RWPE2 (cell line): ENCODE results near the gene DIAPH2.
"Not testable (repeated sequence)": the region's sequence is repeated elsewhere in the genome, so short reads cannot be mapped to it uniquely, and the experiment has no call there.

Source experiments
- ATAC-seq: fragments of 200-7000 bp; cut with Tn5 transposase; 3 replicates; pipeline ENCODE4 v1.9.1; 2021; ENCODE audit warnings: low read depth
- DNase-seq: peaks from one replicate; pipeline ENCODE4 v3.0.0-alpha.2; 2020; ENCODE audit warnings: low spot score
- H3K27ac ChIP-seq: fragments of 450-650 bp; 2 replicates; pipeline ENCODE4 v1.5.1; 2017; ENCODE audit warnings: mild to moderate bottlenecking; ENCODE audit not compliant: poor library complexity, severe bottlenecking
- H3K27me3 ChIP-seq: fragments of 250-450 bp; sonication (Bioruptor Pico); 2 replicates; pipeline ENCODE4 v1.5.1; 2021; ENCODE audit warnings: mild to moderate bottlenecking, moderate library complexity; ENCODE audit not compliant: insufficient read depth, poor library complexity, severe bottlenecking
- H3K36me3 ChIP-seq: fragments of 250-450 bp; sonication (Bioruptor Pico); 2 replicates; pipeline ENCODE4 v1.5.1; 2020; ENCODE audit warnings: low read depth, mild to moderate bottlenecking, moderate library complexity
- H3K4me1 ChIP-seq: fragments of 250-450 bp; sonication (Bioruptor Pico); 2 replicates; pipeline ENCODE4 v1.5.1; 2021; ENCODE audit warnings: mild to moderate bottlenecking, moderate library complexity; ENCODE audit not compliant: insufficient read depth, poor library complexity, severe bottlenecking
- H3K4me3 ChIP-seq: fragments of 250-450 bp; sonication (Bioruptor Pico); 2 replicates; pipeline ENCODE4 v1.5.1; 2021; ENCODE audit warnings: mild to moderate bottlenecking, moderate library complexity; ENCODE audit not compliant: severe bottlenecking
- H3K9me3 ChIP-seq: fragments of 250-450 bp; sonication (Bioruptor Pico); 2 replicates; pipeline ENCODE4 v1.5.1; 2021; ENCODE audit warnings: mild to moderate bottlenecking, moderate library complexity; ENCODE audit not compliant: severe bottlenecking
- TF ChIP-seq, protein P1 (sequence below): fragments of 450-650 bp; IDR thresholded peaks from one replicate; pipeline ENCODE4 v1.5.1; 2017; ENCODE audit warnings: mild to moderate bottlenecking, moderate library complexity; ENCODE audit not compliant: poor library complexity, severe bottlenecking

Gene DIAPH2

GRCh38 chrX:96713303-96713702, 28.7 kb downstream of the DIAPH2 start:
- no peak for ATAC-seq
- no peaks in the 10 kb centered on the region for H3K4me1 ChIP-seq
- H3K9me3 ChIP-seq: no peaks in the 10 kb centered on the region
- no peaks in the 10 kb centered on the region for H3K36me3 ChIP-seq
- no peaks in the 10 kb centered on the region for H3K27me3 ChIP-seq
- H3K4me3 ChIP-seq: no peak overlapping the region
- H3K27ac ChIP-seq: no peak overlapping the region
- TF ChIP-seq, protein P1, sequence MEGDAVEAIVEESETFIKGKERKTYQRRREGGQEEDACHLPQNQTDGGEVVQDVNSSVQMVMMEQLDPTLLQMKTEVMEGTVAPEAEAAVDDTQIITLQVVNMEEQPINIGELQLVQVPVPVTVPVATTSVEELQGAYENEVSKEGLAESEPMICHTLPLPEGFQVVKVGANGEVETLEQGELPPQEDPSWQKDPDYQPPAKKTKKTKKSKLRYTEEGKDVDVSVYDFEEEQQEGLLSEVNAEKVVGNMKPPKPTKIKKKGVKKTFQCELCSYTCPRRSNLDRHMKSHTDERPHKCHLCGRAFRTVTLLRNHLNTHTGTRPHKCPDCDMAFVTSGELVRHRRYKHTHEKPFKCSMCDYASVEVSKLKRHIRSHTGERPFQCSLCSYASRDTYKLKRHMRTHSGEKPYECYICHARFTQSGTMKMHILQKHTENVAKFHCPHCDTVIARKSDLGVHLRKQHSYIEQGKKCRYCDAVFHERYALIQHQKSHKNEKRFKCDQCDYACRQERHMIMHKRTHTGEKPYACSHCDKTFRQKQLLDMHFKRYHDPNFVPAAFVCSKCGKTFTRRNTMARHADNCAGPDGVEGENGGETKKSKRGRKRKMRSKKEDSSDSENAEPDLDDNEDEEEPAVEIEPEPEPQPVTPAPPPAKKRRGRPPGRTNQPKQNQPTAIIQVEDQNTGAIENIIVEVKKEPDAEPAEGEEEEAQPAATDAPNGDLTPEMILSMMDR: no peak
- no peak for DNase-seq

- H3K27me3 ChIP-seq, H3K4me3 ChIP-seq, DNase-seq, H3K27ac ChIP-seq, H3K4me1 ChIP-seq, H3K9me3 ChIP-seq, H3K36me3 ChIP-seq, ATAC-seq: not testable (repeated sequence)
These were observed 29.8 kb downstream of the DIAPH2 start for GRCh38 chrX:96714393-96714792.

GRCh38 chrX:96715481-96715880, 30.8 kb downstream of the DIAPH2 start:
- no peak for DNase-seq
- ATAC-seq: no peak; the same call in 1 of the 3 replicates
- no peak overlapping the region for H3K27ac ChIP-seq
- TF ChIP-seq, protein P1: no peak
- no peaks in the 10 kb centered on the region for H3K27me3 ChIP-seq
- H3K4me1 ChIP-seq: no peaks in the 10 kb centered on the region
- no peaks in the 10 kb centered on the region for H3K9me3 ChIP-seq
- H3K36me3 ChIP-seq: no peaks in the 10 kb centered on the region
- no peak overlapping the region for H3K4me3 ChIP-seq

GRCh38 chrX:96719161-96719875, 34.7 kb downstream of the DIAPH2 start:
- H3K9me3 ChIP-seq: no peaks in the 10 kb centered on the region
- no peaks in the 10 kb centered on the region for H3K4me1 ChIP-seq
- no peak for DNase-seq
- no peaks in the 10 kb centered on the region for H3K27me3 ChIP-seq
- H3K36me3 ChIP-seq: no peaks in the 10 kb centered on the region
- H3K4me3 ChIP-seq: no peak overlapping the region
- H3K27ac ChIP-seq: no peak overlapping the region
- no peak for ATAC-seq
- TF ChIP-seq, protein P1: no peak

- no peaks in the 10 kb centered on the region for H3K36me3 ChIP-seq
- no peak overlapping the region for H3K27ac ChIP-seq
- TF ChIP-seq, protein P1: no peak
- no peaks in the 10 kb centered on the region for H3K27me3 ChIP-seq
- H3K4me3 ChIP-seq: no peak overlapping the region
- ATAC-seq (no peak), DNase-seq (no peak)
- no peaks in the 10 kb centered on the region for H3K4me1 ChIP-seq
- no peaks in the 10 kb centered on the region for H3K9me3 ChIP-seq
These were observed 36.7 kb downstream of the DIAPH2 start for GRCh38 chrX:96721354-96721753.
